ENCODE results near the gene KIF21A.

Gene KIF21A

GRCh38 chr12:39329018-39329417 lies 113.9 kb downstream of the KIF21A start:
- Histone ChIP-seq H2AFZ (ENCODE audit: low read depth) (no peak overlapping the region), H3K4me2 (no peak overlapping the region), H3K27ac (no peak overlapping the region), H3K79me2 (ENCODE audit: insufficient read depth, low read depth) (no peaks in the 10 kb centered on the region), H4K20me1 (ENCODE audit: insufficient read depth) (no peaks in the 10 kb centered on the region), H3K36me3 (ENCODE audit: insufficient read depth) (peaks cover 8% of the 10 kb centered on the region; the same call in 1 of the 2 replicates), H3K4me3 (IDR thresholded peaks at IDR 0.05; ENCODE audit: insufficient read depth, low read depth, low read length) (no peak overlapping the region), H3K9ac (no peak overlapping the region), H3K27me3 (ENCODE audit: insufficient read depth, low read depth) (no peaks in the 10 kb centered on the region), H3K4me1 (ENCODE audit: low read depth, poor library complexity, severe bottlenecking) (no peaks in the 10 kb centered on the region)
- no peak for TF ChIP-seq CTCF (conservative IDR thresholded peaks at IDR 0.05; ENCODE audit: low read depth, low read length)

GRCh38 chr12:39327965-39328364 lies 115.0 kb downstream of the KIF21A start:
- H3K36me3 ChIP-seq (ENCODE audit: insufficient read depth): no peaks in the 10 kb centered on the region; the same call in 1 of the 2 replicates
- no peaks in the 10 kb centered on the region for H3K79me2 ChIP-seq (ENCODE audit: insufficient read depth, low read depth)
- no peak overlapping the region for H2AFZ ChIP-seq (ENCODE audit: low read depth)
- H3K9ac ChIP-seq: no peak overlapping the region
- H3K4me3 ChIP-seq (IDR thresholded peaks at IDR 0.05; ENCODE audit: insufficient read depth, low read depth, low read length): no peak overlapping the region
- no peak for TF ChIP-seq CTCF (conservative IDR thresholded peaks at IDR 0.05; ENCODE audit: low read depth, low read length)
- no peak overlapping the region for H3K27ac ChIP-seq
- no peaks in the 10 kb centered on the region for H3K4me1 ChIP-seq (ENCODE audit: low read depth, poor library complexity, severe bottlenecking)
- no peak overlapping the region for H3K4me2 ChIP-seq
- H4K20me1 ChIP-seq (ENCODE audit: insufficient read depth): no peaks in the 10 kb centered on the region
- no peaks in the 10 kb centered on the region for H3K27me3 ChIP-seq (ENCODE audit: insufficient read depth, low read depth)

- Histone ChIP-seq H3K27ac (no peak overlapping the region), H3K4me2 (no peak overlapping the region), H3K4me1 (ENCODE audit: low read depth, poor library complexity, severe bottlenecking) (no peaks in the 10 kb centered on the region), H4K20me1 (ENCODE audit: insufficient read depth) (no peaks in the 10 kb centered on the region), H3K4me3 (IDR thresholded peaks at IDR 0.05; ENCODE audit: insufficient read depth, low read depth, low read length) (no peak overlapping the region), H2AFZ (ENCODE audit: low read depth) (no peak overlapping the region), H3K27me3 (ENCODE audit: insufficient read depth, low read depth) (no peaks in the 10 kb centered on the region), H3K79me2 (ENCODE audit: insufficient read depth, low read depth) (no peaks in the 10 kb centered on the region), H3K9ac (no peak overlapping the region), H3K36me3 (ENCODE audit: insufficient read depth) (no peaks in the 10 kb centered on the region; the same call in 1 of the 2 replicates)
- no peak for TF ChIP-seq CTCF (conservative IDR thresholded peaks at IDR 0.05; ENCODE audit: low read depth, low read length)
Observed at GRCh38 chr12:39327510-39327909, 115.4 kb downstream of the KIF21A start.

- Histone ChIP-seq H2AFZ (ENCODE audit: low read depth) (no peak overlapping the region), H3K4me1 (ENCODE audit: low read depth, poor library complexity, severe bottlenecking) (no peaks in the 10 kb centered on the region), H3K4me2 (no peak overlapping the region), H4K20me1 (ENCODE audit: insufficient read depth) (no peaks in the 10 kb centered on the region), H3K36me3 (ENCODE audit: insufficient read depth) (no peaks in the 10 kb centered on the region), H3K27ac (no peak overlapping the region), H3K79me2 (ENCODE audit: insufficient read depth, low read depth) (no peaks in the 10 kb centered on the region), H3K4me3 (IDR thresholded peaks at IDR 0.05; ENCODE audit: insufficient read depth, low read depth, low read length) (no peak overlapping the region), H3K9ac (no peak overlapping the region), H3K27me3 (ENCODE audit: insufficient read depth, low read depth) (no peaks in the 10 kb centered on the region)
- TF ChIP-seq CTCF (conservative IDR thresholded peaks at IDR 0.05; ENCODE audit: low read depth, low read length): no peak
Observed at GRCh38 chr12:39319180-39319579, 123.7 kb downstream of the KIF21A start.

Data from KMS-11 (cell line).